ENCODE results near the gene FAM89B. TPM values are rescaled to one million over a fixed set of nuclear protein-coding genes. Genes with fewer than 3 reads are reported as not detected.

Gene FAM89B
- total and polyA plus RNA-seq, 4 donors, result 20.6 to 53.5 (median 44.4) TPM

DNA sequence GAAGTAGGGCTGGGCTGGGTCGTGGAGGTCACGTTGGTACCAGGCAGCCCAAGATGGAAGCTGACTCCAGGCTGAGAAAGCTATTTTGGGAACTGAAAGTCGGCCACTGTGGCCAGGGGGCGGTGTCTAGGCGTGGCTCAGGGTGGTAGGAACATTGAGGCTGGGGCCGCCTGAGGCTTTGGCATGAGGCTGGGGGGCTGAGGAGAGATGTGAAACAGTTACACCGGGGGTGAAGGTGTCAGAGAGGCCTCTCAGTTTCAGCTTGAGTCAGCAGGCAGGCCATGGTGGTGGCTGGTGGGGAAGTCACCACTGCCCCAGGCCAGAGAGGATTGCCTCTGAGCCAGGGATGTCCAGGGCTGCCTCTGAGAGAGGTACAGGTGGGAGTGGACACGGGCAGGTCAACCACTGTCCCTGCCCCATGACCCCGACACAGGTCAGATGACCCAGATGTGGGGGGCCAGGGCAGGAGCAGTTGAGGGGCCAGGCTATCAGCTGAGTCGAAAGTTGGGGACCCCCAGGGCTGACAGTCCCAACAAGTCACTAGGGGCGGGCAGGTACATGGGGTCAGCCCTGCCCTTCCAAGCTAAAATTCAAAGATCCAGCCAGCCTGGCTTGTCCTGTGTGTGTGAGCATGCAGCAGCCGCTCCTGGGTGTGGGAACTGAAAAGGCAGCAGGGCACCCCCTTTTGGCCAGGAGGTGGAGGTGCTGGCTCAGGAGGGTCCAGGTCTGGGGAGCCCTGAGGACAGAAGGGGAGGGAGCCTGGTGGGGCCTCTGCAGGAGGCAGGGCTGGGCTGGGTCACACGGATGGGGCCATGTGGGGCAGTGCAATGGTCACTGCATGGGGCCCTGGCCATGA, 16.1 kb downstream of the FAM89B start:
- Histone ChIP-seq H3K27me3 (ENCODE audit: control insufficient read depth in 3 of 3, insufficient read depth in 3 of 3, low read length in 2 of 3) (peaks cover 0 to 12% (median 3%) of the 10 kb centered on the region in 3 donors), H3K4me3 (no peak overlapping the region), H3K9me3 (ENCODE audit: control insufficient read depth in 4 of 4, insufficient read depth in 3 of 4, low read length in 3 of 4) (no peaks in the 10 kb centered on the region), H3K36me3 (ENCODE audit: control insufficient read depth in 4 of 4, insufficient read depth in 4 of 4, low read length in 4 of 4) (peaks cover 0 to 38% (median 10%) of the 10 kb centered on the region in 4 donors), H3K27ac (ENCODE audit: low read depth in 1 of 2, low read length in 1 of 2) (peak overlapping the region; percentile 49 to 77), H3K9ac (ENCODE audit: insufficient read depth in 1 of 2, low read length in 2 of 2) (no peak overlapping the region), H3K4me1 (ENCODE audit: control insufficient read depth in 5 of 5, insufficient read depth in 5 of 5, low read length in 5 of 5) (peaks cover 0 to 16% (median 0%) of the 10 kb centered on the region in 5 donors)
- TF ChIP-seq CTCF (IDR thresholded peaks at IDR 0.05; ENCODE audit: control extremely low read depth, extremely low read depth), result no peak
- no peak for DNase-seq
- WGBS, 2 donors, result 42 to 51% methylated on average over 13 of the region's 13 CpGs
- ATAC-seq (ENCODE audit: insufficient read depth, low FRiP score), result peak; percentile 44

DNA sequence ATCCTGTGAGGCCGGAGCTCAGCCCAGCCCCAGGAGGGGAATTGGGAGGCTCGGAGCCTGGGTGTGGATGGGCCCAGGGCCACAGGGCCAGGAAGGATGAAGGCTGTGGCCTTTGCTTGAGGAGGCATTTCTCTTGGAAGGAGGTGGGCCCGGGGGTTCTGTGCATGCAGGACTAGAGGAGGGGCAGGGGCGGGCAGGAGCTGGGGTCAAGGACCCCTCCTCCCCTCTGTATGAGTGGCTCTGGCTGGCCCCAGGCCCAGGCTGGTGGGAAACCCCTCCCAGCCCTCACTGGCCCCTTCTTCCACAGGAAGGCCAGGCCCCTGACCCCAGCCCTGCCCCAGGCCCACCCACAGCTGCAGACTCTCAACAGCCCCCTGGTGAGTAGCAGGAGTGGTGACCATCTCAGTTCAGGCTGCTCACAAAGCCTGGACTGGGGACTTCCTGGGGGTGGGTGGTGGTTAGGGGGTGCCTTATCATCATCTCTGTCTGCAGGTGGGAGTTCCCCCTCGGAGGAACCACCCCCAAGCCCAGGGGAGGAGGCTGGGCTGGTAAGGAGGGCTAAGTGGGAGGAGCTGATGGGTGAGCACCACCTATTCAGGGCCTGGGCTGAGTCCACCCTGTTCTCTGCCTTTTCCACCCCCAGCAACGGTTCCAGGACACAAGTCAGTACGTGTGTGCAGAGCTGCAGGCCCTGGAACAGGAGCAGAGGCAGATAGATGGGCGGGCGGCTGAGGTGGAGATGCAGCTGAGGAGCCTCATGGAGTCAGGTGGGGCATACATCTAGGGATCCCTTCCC, 17.3 kb downstream of the FAM89B start:
- ATAC-seq (ENCODE audit: insufficient read depth, low FRiP score) (no peak), DNase-seq (no peak)
- Histone ChIP-seq H3K27me3 (ENCODE audit: control insufficient read depth in 3 of 3, insufficient read depth in 3 of 3, low read length in 2 of 3) (peaks cover 0 to 2% (median 0%) of the 10 kb centered on the region in 3 donors), H3K36me3 (ENCODE audit: control insufficient read depth in 4 of 4, insufficient read depth in 4 of 4, low read length in 4 of 4) (peaks cover 0 to 34% (median 9%) of the 10 kb centered on the region in 4 donors), H3K4me3 (no peak overlapping the region), H3K9me3 (ENCODE audit: control insufficient read depth in 4 of 4, insufficient read depth in 3 of 4, low read length in 3 of 4) (no peaks in the 10 kb centered on the region), H3K27ac (ENCODE audit: low read depth in 1 of 2, low read length in 1 of 2) (no peak overlapping the region), H3K9ac (ENCODE audit: insufficient read depth in 1 of 2, low read length in 2 of 2) (no peak overlapping the region), H3K4me1 (ENCODE audit: control insufficient read depth in 5 of 5, insufficient read depth in 5 of 5, low read length in 5 of 5) (peaks cover 0 to 13% (median 0%) of the 10 kb centered on the region in 5 donors)
- WGBS, 2 donors, result 81 to 87% methylated on average over 9 of the region's 9 CpGs
- no peak for TF ChIP-seq CTCF (IDR thresholded peaks at IDR 0.05; ENCODE audit: control extremely low read depth, extremely low read depth)

DNA sequence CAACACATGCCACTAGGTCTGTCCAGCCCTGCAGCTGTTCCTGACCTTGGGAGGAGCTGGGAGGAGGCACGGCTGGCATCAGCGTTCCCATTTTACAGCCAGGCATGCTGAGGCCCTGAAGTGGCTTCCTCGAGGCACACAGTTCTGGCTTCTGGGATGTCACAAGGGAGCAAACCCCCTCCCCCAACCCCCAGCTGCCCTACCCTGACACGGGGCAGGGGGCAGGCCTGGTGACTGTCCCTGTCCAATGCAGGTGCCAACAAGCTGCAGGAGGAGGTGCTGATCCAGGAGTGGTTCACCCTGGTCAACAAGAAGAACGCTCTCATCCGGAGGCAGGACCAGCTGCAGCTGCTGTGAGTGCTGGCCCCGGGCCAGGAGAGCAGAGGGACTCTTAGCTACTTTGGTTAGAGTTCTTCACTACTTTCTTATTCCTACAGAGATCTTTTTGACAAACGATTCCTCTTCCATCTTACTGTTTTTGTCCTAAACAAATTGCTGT, 18.0 kb downstream of the FAM89B start:
- ATAC-seq (ENCODE audit: insufficient read depth, low FRiP score) (no peak), DNase-seq (peak; percentile 80 to 87 (median 83))
- no peak for TF ChIP-seq CTCF (IDR thresholded peaks at IDR 0.05; ENCODE audit: control extremely low read depth, extremely low read depth)
- H3K36me3 ChIP-seq (ENCODE audit: control insufficient read depth in 4 of 4, insufficient read depth in 4 of 4, low read length in 4 of 4), result peaks cover 0 to 29% (median 9%) of the 10 kb centered on the region in 4 donors
- no peak overlapping the region for H3K9ac ChIP-seq (ENCODE audit: insufficient read depth in 1 of 2, low read length in 2 of 2)
- H3K4me1 ChIP-seq (ENCODE audit: control insufficient read depth in 5 of 5, insufficient read depth in 5 of 5, low read length in 5 of 5), result peaks cover 0 to 11% (median 0%) of the 10 kb centered on the region in 5 donors
- no peak overlapping the region for H3K4me3 ChIP-seq
- no peak overlapping the region for H3K27ac ChIP-seq (ENCODE audit: low read depth in 1 of 2, low read length in 1 of 2)
- 66 to 75% methylated on average over 8 of the region's 8 CpGs for WGBS, 2 donors
- no peaks in the 10 kb centered on the region for H3K27me3 ChIP-seq (ENCODE audit: control insufficient read depth in 3 of 3, insufficient read depth in 3 of 3, low read length in 2 of 3)
- H3K9me3 ChIP-seq (ENCODE audit: control insufficient read depth in 4 of 4, insufficient read depth in 3 of 4, low read length in 3 of 4), result no peaks in the 10 kb centered on the region

All from lung (tissue), 12 donors.